K562 treated with DMSO at 1 percent for 4 hours (cell line): Measurements from ENCODE around the gene SVIL. TPM values are rescaled to one million over a fixed set of nuclear protein-coding genes. Genes with fewer than 3 reads are reported as not detected.

Experiments
- total RNA-seq: library from RNA; unstranded; fragments of 300-600 nt; gene quantifications from 2 replicates; pipeline ENCODE4 v1.2.3, GENCODE V29; 2022; ENCODE audit not compliant: insufficient read depth

SVIL gene, protein sequence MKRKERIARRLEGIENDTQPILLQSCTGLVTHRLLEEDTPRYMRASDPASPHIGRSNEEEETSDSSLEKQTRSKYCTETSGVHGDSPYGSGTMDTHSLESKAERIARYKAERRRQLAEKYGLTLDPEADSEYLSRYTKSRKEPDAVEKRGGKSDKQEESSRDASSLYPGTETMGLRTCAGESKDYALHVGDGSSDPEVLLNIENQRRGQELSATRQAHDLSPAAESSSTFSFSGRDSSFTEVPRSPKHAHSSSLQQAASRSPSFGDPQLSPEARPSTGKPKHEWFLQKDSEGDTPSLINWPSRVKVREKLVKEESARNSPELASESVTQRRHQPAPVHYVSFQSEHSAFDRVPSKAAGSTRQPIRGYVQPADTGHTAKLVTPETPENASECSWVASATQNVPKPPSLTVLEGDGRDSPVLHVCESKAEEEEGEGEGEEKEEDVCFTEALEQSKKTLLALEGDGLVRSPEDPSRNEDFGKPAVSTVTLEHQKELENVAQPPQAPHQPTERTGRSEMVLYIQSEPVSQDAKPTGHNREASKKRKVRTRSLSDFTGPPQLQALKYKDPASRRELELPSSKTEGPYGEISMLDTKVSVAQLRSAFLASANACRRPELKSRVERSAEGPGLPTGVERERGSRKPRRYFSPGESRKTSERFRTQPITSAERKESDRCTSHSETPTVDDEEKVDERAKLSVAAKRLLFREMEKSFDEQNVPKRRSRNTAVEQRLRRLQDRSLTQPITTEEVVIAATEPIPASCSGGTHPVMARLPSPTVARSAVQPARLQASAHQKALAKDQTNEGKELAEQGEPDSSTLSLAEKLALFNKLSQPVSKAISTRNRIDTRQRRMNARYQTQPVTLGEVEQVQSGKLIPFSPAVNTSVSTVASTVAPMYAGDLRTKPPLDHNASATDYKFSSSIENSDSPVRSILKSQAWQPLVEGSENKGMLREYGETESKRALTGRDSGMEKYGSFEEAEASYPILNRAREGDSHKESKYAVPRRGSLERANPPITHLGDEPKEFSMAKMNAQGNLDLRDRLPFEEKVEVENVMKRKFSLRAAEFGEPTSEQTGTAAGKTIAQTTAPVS (N-terminal part only)
- total RNA-seq, result not detected in 2 replicates

DNA sequence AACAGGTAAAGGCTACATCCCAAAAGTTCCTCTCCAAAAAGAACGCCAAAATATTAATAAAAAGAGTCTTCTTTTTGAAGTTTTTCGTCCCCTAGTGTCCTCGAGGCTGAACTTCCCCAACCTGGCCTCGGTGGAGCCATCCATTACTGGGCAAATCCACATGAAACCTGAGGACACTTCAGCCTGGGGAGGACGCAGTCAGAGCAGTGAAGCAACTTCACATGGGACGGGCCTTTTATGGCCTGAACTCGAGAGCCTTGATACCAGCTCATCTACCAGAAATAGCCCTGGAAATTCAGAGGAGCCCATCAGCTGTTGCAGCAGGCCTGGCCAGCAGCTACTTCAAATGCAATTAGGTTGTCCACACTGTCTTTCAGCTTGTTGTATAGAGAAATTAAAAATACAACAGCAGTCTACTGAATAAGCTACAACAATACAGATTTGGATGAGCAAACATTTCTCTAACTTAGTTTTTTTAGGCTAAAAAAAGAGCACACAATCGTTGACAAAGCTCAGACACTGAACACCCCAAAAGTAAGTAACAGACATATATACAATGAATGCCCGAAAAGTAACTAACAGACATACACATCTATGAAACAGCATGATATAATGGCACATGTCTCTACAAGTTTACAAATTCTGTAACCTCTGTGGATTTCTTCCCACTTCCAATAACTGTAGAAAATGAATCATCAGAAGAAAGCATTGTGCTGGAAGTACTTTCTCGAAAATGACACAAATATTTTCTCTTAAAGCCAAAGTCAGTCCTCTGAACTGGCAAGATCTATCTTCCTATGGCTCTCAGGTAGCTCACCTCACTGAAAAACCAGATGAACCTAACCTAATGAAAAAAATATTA, at the start of gene SVIL:
TSS of gene SVIL (minus strand) at position 208 of the 862 bp plus-strand sequence. CDS start 79,913 bp downstream, outside the sequence.

